ENCODE measurements around the gene WDR81.
"Not testable (repeated sequence)": the region's sequence is repeated elsewhere in the genome, so short reads cannot be mapped to it uniquely, and the experiment has no call there.

Gene WDR81

DNA sequence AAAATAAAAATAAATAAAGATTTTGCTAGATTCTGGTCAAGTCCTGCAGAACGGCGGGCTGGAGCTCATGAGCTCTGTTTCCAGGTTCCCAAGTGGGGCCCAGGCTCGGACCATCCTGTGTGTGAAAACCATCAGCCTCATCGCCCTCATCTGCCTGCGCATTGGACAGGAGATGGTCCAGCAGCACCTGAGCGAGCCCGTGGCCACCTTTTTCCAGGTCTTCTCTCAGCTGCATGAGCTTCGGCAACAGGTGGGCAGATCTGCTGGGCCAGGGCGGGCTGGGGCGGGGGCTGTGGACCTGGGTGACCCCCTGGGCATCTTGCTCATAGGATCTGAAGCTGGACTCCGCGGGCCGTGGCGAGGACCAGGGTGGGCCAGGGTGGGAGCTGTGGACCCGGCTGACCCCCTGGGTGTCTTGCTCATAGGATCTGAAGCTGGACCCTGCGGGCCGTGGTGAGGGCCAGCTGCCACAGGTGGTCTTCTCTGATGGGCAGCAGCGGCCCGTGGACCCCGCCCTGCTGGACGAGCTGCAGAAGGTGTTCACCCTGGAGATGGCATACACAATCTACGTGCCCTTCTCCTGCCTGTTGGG lies 7.8 kb downstream of the WDR81 start:
- FAIRE-seq: no peak

DNA sequence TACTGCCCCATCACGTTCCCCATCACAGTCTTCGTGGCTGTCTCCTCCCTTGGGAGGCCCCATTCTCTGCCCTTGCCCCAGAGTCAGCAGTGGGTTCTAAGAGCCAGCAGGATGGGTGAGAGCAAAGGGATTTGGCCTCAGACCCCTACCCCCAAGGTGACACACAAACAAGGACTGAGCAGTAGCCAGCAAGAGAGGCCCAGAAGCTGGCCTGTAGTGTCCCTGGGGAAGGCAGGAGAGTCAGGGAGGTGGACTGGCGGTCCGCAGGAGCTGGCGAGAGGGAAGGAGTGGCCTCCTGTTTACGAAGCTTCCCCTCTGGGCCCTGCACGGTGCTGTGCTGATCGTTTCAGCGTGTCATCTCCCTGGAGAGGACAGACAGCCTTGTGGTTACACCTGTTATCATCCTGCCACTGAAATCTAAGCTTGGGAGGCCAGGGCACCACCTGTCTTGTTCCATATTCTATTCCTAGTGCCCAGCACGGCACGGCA lies 8.4 kb downstream of the WDR81 start:
- FAIRE-seq: no peak

GRCh38 chr17:1733759-1734158 lies 9.3 kb downstream of the WDR81 start:
- no peak for FAIRE-seq

DNA sequence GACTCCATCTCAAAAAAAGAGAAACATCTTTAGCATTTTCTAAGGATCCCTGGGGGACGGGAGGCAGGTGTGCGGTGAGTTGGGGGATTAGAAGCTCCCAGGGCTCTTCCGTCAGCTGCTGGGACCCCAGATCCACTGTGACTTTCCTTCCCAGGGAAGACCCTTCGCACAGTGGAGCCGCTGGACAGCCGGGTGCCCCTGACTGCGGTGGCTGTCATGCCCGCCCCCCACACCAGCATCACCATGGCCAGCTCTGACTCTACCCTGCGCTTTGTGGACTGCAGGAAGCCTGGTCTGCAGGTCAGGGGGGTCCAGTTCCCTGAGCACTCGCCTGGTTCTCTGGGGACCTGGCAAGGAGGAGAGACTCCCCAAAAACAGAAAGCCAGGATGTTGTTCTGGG lies 10.9 kb downstream of the WDR81 start:
- FAIRE-seq: no peak

- no peak for FAIRE-seq
Measured at GRCh38 chr17:1735834-1736347, 11.4 kb downstream of the WDR81 start.

- FAIRE-seq: no peak
Measured at GRCh38 chr17:1736348-1737281, 12.1 kb downstream of the WDR81 start.

DNA sequence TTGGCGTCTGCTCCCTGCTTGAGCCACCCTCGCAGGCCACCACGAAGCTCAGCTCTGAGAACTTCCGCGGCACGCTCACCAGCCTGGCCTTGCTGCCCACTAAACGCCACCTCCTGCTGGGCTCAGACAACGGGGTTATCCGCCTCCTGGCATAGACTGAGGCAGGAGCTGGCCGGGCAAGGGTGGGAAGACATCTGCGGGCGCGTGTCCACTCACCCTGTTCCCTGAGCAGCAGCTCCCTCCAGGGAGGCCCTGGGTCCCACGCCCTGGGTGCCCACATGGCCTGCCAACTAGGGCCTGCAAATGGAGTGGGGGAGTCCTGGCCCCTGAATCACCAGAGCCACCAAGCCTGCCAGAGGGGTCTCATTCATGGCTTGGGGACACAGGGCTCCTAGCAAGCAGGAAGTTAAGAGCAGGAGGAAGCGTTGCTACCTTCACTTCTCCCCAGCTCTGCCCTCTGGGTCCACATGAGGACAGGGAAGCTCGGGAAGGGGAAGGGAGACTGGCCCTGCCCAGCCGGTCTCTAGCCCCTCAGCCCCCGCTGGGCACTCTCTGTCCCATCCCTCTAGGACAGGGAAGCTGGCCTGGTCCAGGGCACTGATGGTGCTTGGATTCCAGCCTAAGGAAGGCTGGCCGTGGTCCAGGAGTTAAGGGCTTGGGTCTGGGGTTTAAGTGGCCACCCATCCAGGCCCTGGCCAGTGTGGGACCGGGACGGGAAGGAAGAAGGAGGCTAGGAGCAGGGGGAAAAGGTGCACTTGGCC lies 13.2 kb downstream of the WDR81 start:
- FAIRE-seq: no peak

- FAIRE-seq: not testable (repeated sequence)
Measured at GRCh38 chr17:1741899-1742298, 17.4 kb downstream of the WDR81 start.

DNA sequence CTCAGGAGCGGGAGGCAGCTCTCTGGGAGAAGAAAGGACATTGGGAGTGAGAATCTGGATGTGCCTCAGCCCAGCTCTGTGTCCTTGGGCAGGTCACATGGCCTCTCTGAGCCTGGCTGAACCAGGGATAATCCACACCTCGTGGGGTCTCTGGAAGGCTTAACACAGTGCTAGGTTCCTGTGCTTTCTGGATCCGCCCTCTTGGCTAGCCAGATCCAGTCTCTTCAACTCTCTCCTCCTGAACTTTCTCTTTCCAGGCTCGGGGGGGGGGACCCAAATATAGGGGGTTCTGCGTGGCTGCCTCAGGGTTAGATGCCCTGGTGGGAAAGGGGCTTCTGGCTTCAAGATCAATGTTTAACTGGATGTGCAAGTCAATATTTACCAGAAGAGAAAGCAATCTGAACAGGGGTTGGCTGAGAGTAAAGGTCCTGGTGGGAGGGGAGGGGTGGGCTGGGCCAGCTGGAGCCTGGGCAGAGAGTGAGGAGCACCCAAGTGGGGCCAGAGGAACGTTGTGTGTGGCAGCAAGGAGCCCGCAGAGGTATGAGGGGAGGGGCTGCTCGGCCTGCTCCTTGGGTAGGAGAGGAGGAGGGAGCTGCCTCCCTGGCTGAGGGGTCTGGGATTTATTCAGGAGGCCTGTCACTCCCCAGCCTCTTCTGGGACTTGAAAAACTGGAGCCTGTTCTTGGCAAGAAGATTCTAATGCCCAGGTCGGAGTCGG lies 18.0 kb downstream of the WDR81 start, which contains the start of gene SERPINF2:
Gene SERPINF2, plus strand, starts transcription at position 501 of the 717 bp plus-strand sequence. CDS start 2,125 bp downstream, outside the sequence.
- FAIRE-seq: no peak

DNA sequence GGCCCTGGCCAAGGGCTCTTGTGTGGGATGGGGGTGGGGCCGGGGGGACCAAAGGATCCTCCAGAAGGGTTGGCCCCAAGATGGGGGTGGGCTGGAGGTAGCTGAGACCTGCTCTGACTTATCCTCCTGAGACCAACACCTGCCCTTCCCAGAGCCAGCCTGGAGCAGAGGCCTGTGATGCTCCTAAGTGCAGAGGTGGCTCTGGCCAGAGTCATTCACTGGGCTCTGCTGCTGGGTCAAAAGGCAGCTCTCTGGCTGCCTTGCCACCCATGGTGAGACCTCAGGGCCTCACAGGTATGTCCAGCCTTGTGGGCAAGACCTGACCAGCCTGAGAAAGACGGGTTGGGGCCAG lies 18.6 kb downstream of the WDR81 start:
- no peak for FAIRE-seq

DNA sequence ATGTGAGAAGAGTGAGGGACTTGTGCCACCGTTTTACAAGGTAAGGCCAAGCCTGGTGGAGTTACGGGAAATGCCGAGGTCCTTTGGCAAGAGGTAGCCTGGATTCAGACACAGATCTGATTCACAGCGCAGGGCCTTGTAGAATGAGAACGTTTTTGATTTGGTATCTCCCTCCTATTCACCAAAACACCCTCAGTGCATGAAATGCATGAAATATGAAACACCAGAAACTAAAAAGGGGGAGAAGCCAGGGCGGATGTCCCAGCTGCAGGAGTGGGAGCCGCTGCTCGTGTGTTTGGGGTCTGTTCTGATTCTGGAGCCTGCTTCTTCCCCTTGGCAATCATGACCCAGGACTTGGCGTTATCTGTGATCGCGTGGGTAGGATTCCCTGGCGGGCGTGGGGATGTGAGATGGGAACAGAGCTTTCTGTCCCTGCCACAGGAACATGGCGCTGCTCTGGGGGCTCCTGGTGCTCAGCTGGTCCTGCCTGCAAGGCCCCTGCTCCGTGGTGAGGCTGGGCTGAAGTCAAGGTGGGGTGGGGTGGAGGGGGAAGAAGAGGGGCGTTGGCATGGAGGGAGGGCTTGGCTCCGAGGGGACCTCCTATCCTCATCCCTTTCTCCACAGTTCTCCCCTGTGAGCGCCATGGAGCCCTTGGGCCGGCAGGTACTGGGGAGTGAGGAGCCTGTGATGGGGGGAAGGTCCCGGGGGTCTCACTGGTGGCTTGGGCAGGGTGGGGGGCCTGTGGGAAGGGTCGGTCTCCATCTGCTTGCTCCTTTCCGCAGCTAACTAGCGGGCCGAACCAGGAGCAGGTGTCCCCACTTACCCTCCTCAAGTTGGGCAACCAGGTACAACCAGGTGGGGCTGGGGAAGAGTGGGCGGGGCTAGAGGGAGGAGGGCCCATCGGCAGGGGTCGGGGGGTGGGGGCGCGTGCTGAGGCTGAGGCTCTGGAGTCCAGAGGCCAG lies 20.3 kb downstream of the WDR81 start:
- FAIRE-seq: no peak

DNA sequence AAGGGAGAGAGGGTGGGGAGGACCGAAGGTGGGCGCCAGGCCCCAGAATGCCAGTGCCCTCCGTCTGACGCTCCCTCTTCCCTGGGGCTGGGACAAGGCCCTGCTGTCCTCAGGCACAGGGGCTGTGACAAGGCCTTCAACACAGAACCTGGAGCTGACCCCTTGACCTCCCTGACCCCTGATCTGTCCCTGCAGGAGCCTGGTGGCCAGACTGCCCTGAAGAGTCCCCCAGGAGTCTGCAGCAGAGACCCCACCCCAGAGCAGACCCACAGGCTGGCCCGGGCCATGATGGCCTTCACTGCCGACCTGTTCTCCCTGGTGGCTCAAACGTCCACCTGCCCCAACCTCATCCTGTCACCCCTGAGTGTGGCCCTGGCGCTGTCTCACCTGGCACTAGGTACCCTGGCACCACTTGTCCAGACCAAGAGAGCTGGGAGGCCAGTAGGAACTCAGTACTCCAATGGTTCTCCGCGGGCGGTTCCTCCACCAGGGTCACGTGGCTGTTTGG lies 21.1 kb downstream of the WDR81 start:
- no peak for FAIRE-seq

DNA sequence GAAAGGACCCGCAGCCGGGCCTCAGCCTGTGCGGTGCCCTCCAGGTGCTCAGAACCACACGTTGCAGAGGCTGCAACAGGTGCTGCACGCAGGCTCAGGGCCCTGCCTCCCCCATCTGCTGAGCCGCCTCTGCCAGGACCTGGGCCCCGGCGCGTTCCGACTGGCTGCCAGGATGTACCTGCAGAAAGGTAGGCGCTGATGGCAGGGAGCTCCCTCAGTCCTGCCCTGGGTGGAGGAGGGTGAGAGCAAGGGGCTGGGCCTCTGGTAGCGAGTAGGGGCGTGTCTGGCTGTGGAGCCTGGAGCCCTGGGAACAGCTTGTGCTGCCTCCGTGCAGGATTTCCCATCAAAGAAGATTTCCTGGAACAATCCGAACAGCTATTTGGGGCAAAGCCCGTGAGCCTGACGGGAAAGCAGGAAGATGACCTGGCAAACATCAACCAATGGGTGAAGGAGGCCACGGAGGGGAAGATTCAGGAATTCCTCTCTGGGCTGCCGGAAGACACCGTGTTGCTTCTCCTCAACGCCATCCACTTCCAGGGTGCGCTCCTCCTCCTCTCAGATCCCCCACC lies 22.6 kb downstream of the WDR81 start:
- no peak for FAIRE-seq

DNA sequence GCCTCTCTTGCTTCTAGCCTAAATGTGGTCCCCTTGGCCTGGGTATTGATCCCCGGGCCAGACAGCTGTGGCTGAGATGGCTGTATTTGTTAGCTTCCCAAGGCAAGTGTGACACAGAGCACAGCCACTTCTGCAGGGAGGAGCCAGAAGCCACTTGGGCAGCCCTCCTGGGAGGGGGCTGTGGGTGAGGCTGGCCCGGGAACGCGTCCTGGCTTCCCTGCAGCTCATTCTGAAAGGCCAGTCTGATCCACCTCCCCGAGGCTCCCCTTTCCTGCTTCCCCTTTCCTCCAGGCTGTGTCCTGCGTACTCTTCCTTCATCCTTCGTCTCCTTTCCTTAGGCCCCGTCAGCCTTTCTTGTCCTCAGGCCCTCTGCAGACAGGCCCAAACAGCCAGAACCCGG lies 26.1 kb downstream of the WDR81 start:
- FAIRE-seq: no peak

DNA sequence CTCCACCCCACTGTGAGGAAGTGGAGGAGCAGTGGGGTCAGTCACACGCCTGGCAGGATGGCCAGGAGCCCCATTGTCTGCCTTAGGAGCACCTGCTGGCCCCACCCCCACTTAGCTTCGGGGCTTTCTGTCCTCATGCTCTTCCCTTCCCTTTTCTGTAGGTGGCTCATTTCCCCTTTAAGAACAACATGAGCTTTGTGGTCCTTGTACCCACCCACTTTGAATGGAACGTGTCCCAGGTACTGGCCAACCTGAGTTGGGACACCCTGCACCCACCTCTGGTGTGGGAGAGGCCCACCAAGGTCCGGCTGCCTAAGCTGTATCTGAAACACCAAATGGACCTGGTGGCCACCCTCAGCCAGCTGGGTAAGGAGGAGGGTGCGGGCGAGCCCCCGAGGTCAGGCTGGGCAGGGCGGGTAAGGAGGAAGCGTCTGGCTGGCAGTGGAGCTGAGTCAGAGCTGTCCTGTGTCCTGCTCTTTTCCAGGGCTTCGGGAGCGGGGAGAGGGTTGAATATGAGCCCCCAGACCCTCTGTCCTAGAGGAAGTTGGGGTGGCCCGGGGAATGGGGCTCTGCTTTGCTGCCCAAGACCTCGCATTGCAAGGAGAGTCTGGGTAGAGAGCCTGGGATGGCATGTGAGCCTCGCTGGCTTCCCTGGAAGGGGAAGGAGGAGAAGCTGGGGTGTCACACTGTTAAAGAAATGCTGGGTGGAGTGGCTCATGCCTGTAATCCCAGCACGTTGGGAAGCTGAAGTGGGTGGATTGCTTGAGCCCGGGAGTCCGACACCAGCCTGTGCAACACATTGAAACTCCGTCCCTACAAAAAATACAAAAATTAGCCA lies 28.1 kb downstream of the WDR81 start:
- FAIRE-seq: no peak

- no peak for FAIRE-seq
Measured at GRCh38 chr17:1753767-1754429, 29.4 kb downstream of the WDR81 start.

DNA sequence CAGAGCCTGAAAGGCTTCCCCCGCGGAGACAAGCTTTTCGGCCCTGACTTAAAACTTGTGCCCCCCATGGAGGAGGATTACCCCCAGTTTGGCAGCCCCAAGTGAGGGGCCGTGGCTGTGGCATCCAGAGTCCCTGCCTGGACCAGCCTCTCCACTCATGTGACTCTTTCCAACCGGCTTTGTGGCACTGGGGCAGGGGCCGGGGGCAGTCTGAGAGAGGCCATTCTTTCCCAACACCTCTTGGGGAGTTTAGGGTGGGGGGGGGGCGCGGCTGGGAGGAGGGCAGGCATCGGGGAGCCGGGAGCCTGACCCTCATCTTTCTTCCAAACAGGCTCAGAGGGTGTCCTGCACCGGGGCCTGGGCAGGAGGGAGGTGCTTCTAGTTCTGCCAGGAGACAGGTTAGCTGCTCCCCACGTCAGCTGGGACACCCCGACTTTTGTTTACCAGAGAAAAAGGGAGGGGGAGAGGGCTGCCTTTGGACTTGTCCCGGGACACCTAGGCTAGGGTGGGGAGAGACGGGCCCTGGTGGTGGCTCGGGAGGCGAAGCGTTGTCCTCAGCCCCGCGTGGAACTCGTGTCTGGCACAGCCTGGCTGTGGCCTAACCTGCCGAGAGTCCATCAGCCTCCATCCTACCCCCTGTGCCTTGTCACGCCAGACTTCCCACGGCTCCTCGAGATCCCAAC lies 30.1 kb downstream of the WDR81 start:
- FAIRE-seq: no peak

GRCh38 chr17:1755252-1755826 lies 30.8 kb downstream of the WDR81 start:
- FAIRE-seq: no peak
